ENCODE results near the gene GRIN2D.
A peak's percentile ranks its signal among the peaks of the same experiment; 100 is the strongest.

The GRIN2D gene

DNA sequence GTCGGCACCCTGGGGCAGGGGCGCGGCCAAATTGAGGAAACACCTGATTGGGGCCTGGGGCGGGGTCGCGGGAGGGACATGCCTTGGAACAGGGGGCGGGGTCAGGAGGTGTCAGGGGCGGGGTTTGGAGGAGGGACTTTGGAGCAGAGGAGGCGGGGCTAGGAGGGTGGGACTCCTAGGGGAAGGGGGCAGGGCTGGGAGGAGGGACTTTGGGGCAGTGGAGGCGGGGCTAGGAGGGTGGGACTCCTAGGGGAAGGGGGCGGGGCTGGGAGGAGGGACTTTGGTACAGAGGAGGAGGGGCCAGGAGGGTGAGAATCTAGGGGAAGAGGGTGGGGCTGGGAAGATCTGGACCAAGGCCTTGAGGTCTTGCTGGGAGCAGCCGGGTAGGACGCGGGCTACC is 21.9 kb downstream of the GRIN2D start:
- DNase-seq (ENCODE audit: low spot score), result peak; percentile 85
- TF ChIP-seq, protein P1, sequence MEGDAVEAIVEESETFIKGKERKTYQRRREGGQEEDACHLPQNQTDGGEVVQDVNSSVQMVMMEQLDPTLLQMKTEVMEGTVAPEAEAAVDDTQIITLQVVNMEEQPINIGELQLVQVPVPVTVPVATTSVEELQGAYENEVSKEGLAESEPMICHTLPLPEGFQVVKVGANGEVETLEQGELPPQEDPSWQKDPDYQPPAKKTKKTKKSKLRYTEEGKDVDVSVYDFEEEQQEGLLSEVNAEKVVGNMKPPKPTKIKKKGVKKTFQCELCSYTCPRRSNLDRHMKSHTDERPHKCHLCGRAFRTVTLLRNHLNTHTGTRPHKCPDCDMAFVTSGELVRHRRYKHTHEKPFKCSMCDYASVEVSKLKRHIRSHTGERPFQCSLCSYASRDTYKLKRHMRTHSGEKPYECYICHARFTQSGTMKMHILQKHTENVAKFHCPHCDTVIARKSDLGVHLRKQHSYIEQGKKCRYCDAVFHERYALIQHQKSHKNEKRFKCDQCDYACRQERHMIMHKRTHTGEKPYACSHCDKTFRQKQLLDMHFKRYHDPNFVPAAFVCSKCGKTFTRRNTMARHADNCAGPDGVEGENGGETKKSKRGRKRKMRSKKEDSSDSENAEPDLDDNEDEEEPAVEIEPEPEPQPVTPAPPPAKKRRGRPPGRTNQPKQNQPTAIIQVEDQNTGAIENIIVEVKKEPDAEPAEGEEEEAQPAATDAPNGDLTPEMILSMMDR (IDR thresholded peaks at IDR 0.05; ENCODE audit: borderline replicate concordance, control extremely low read depth, extremely low read depth, insufficient read depth, missing control alignments), result no peak
- in situ Hi-C loops (cut with MboI; ENCODE audit: low sequenced_read_pairs, unreplicated experiment), result no loop called here

DNA sequence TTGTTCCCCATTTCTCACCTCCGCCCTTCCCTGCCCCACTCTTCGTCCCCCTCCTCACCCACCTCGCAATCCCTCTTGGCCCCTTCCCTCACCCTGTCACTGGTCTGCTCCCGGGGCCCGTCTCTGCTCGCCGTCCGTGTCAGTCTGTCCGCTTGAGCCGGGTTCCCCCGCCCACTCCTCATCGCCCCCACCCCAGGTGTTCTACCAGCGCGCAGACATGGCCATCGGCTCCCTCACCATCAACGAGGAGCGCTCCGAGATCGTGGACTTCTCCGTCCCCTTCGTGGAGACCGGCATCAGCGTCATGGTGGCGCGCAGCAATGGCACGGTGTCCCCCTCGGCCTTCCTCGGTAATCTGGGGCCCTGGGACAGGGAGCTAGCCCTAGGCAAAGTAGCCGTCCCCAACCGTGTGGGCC is 22.3 kb downstream of the GRIN2D start:
- no peak for DNase-seq (ENCODE audit: low spot score)
- TF ChIP-seq, protein P1 (IDR thresholded peaks at IDR 0.05; ENCODE audit: borderline replicate concordance, control extremely low read depth, extremely low read depth, insufficient read depth, missing control alignments), result no peak
- in situ Hi-C loops (cut with MboI; ENCODE audit: low sequenced_read_pairs, unreplicated experiment), result no loop called here

DNA sequence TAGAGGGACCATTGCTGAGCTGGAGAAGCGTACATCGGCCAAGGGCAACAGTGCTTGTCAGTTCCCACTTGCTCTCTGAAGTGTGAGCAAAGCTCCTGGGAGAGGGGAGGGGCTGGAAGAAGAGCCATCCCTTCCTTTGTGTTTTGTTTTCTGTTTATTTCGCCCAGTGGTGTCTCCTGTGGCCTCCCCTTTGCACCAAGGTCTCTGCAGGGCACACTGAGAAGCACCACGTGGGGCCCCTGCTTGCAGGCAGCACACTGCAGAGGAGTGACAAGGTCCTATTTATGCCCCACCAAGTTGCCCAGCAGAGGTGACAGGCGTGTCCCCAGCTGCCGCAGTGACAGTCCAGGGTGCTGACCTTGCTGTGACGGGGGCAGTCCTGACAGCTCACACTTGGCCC is 24.0 kb downstream of the GRIN2D start:
- in situ Hi-C loops (cut with MboI; ENCODE audit: low sequenced_read_pairs, unreplicated experiment), result no loop called here
- no peak for DNase-seq (ENCODE audit: low spot score)
- TF ChIP-seq, protein P1 (IDR thresholded peaks at IDR 0.05; ENCODE audit: borderline replicate concordance, control extremely low read depth, extremely low read depth, insufficient read depth, missing control alignments), result no peak

DNA sequence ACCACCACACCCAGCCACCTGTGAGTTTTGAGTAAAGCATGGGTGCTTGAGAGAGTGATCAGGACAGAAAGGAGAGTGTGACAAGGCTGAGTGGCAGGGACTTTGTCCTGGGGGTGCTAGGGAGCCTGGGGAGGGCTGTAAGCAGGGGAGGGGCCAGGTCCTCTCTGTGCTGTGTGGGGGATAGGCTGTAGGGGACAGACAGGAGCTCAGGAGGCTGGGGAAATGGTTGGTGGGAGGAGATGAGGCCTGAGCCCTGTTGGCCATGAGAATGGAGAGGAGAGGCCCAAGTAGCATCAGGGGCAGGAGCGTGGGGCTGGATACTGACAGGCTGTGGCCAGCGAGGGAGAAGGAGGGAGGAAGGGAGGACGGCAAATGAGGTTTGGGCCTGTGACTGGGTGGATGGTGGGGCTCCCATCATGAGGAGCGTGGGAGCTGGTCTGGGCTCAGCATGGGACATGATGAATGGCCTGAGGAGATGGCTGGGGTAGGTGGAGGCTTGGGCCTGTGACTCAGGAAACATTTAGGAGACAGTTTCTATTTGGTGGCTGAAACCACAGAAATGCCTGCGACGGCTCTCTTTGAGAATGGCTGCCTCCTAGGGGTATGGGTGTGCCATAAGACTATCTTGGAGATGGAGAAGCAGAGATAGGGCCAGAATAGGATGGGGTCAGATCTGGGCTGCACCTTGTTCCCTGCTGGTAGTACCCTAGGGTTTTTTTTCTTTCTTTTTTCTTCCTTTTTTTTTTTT is 25.0 kb downstream of the GRIN2D start:
- in situ Hi-C loops (cut with MboI; ENCODE audit: low sequenced_read_pairs, unreplicated experiment), result no loop called here
- DNase-seq (ENCODE audit: low spot score), result no peak
- TF ChIP-seq, protein P1 (IDR thresholded peaks at IDR 0.05; ENCODE audit: borderline replicate concordance, control extremely low read depth, extremely low read depth, insufficient read depth, missing control alignments), result no peak

DNA sequence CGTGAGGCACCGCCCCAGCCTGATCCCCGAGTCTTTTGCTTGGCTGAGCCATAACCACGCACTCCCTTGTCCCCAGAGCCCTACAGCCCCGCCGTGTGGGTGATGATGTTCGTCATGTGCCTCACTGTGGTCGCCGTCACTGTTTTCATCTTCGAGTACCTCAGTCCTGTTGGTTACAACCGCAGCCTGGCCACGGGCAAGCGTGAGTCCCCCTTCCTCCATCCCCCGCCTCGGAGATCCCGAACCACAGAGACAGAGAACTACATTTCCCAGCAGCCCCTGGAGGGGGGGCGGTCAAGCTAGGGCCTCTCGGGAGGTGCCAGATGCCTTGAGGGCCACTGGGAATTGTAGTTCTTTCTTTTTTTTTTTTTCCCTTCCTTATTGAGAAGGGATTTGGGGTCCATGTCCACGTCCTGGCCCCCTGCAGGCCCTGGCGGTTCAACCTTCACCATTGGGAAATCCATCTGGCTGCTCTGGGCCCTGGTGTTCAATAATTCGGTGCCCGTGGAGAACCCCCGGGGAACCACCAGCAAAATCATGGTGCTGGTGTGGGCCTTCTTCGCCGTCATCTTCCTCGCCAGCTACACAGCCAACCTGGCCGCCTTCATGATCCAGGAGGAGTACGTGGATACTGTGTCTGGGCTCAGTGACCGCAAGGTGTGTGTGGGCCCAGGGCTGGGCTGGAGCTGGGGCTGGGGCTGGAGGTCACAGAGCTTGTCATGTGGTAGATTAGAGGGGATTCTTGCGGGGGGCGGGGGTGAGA is 25.9 kb downstream of the GRIN2D start:
- TF ChIP-seq, protein P1 (IDR thresholded peaks at IDR 0.05; ENCODE audit: borderline replicate concordance, control extremely low read depth, extremely low read depth, insufficient read depth, missing control alignments), result no peak
- DNase-seq (ENCODE audit: low spot score), result peak; percentile 89

DNA sequence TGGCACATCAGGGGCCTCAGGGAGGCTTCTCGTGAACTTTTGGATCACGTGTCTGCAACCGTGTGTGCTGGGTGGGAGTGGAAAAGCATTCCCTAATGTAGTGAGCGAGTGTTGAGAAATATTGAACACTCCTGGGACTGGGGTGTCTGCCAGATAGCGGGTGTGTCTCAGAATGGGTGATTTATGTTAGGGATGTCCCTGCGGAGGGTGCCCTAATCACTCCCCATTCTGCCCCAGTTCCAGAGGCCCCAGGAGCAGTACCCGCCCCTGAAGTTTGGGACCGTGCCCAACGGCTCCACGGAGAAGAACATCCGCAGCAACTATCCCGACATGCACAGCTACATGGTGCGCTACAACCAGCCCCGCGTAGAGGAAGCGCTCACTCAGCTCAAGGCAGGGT is 28.1 kb downstream of the GRIN2D start:
- in situ Hi-C loops (cut with MboI; ENCODE audit: low sequenced_read_pairs, unreplicated experiment), result no loop called here
- no peak for DNase-seq (ENCODE audit: low spot score)
- TF ChIP-seq, protein P1 (IDR thresholded peaks at IDR 0.05; ENCODE audit: borderline replicate concordance, control extremely low read depth, extremely low read depth, insufficient read depth, missing control alignments), result no peak

More for the DNA sequence above, 25.9 kb downstream of the GRIN2D start:
- in situ Hi-C loops (cut with MboI; ENCODE audit: low sequenced_read_pairs, unreplicated experiment), result no loop called here

All from GM13976 (cell line).